Parathyroid adenoma (tissue), 2 donors: Measurements from ENCODE around the gene RNF44.

Source experiments
- H2AFZ ChIP-seq: fragments of 300-600 bp; sonication (generic); one replicate; pipeline ENCODE4 v1.7.0; 2017; ENCODE audit warnings: antibody characterized with exemption, mild to moderate bottlenecking
- H3K27ac ChIP-seq: fragments of 300-600 bp; sonication (generic); one replicate; pipeline ENCODE4 v1.7.0; 2017
- H3K27me3 ChIP-seq: fragments of 300-600 bp; sonication (generic); one replicate; pipeline ENCODE4 v1.7.0; 2017; ENCODE audit warnings: low read length; ENCODE audit not compliant: control insufficient read depth, insufficient read depth
- H3K36me3 ChIP-seq: fragments of 300-600 bp; sonication (generic); one replicate; pipeline ENCODE4 v1.7.0; 2017; ENCODE audit warnings: low read length; ENCODE audit not compliant: control insufficient read depth, insufficient read depth
- H3K4me1 ChIP-seq: fragments of 300-600 bp; sonication (generic); one replicate; pipeline ENCODE4 v1.7.0; 2017; ENCODE audit warnings: control low read depth
- H3K4me2 ChIP-seq: fragments of 300-600 bp; sonication (generic); one replicate; pipeline ENCODE4 v1.7.0; 2017; ENCODE audit warnings: low read length
- H3K4me3 ChIP-seq: fragments of 300-600 bp; sonication (generic); one replicate; pipeline ENCODE4 v1.7.0; 2017; ENCODE audit warnings: low read depth, low read length
- H3K79me2 ChIP-seq: fragments of 300-600 bp; sonication (generic); one replicate; pipeline ENCODE4 v1.7.0; 2017; ENCODE audit warnings: control low read depth
- H3K9ac ChIP-seq: fragments of 300-600 bp; sonication (generic); one replicate; pipeline ENCODE4 v1.7.0; 2017; ENCODE audit warnings: mild to moderate bottlenecking
- H3K9me3 ChIP-seq: fragments of 300-600 bp; sonication (generic); one replicate; pipeline ENCODE4 v1.7.0; 2017; ENCODE audit warnings: low read length; ENCODE audit not compliant: control insufficient read depth
- TF ChIP-seq, protein P1 (sequence below): fragments of 300-600 bp; sonication (generic); IDR thresholded peaks from one replicate; pipeline ENCODE4 v1.7.0; 2017; ENCODE audit warnings: antibody characterized with exemption, mild to moderate bottlenecking
- donor health status: primary hyperparathyroidism.

The RNF44 gene

DNA sequence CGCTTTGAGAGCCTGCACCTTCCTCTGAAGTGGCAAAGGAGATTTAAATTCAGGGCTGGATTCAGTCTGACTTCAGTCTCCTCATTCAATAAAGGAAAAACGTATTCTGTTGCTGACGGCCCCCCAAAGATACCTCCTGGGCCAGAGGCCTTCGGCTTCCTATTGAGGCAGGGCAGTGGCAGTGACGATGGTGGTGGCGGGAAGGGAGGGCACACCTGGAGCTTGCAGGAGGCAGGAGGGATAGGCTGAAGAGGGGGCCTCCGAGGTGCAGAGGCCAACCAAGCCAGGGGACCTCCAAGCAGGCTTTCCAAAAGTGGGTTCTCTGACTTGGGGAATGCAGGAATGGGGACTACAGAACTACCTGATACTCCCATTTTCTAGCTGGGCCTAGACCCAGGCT is 15.9 kb downstream of the RNF44 start:
- TF ChIP-seq, protein P1, sequence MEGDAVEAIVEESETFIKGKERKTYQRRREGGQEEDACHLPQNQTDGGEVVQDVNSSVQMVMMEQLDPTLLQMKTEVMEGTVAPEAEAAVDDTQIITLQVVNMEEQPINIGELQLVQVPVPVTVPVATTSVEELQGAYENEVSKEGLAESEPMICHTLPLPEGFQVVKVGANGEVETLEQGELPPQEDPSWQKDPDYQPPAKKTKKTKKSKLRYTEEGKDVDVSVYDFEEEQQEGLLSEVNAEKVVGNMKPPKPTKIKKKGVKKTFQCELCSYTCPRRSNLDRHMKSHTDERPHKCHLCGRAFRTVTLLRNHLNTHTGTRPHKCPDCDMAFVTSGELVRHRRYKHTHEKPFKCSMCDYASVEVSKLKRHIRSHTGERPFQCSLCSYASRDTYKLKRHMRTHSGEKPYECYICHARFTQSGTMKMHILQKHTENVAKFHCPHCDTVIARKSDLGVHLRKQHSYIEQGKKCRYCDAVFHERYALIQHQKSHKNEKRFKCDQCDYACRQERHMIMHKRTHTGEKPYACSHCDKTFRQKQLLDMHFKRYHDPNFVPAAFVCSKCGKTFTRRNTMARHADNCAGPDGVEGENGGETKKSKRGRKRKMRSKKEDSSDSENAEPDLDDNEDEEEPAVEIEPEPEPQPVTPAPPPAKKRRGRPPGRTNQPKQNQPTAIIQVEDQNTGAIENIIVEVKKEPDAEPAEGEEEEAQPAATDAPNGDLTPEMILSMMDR: no peak
- no peaks in the 10 kb centered on the region for H3K36me3 ChIP-seq
- no peak overlapping the region for H2AFZ ChIP-seq
- H3K4me2 ChIP-seq: no peak overlapping the region
- no peaks in the 10 kb centered on the region for H3K27me3 ChIP-seq
- no peaks in the 10 kb centered on the region for H3K79me2 ChIP-seq
- H3K9me3 ChIP-seq: no peaks in the 10 kb centered on the region
- H3K4me3 ChIP-seq: no peak overlapping the region
- no peak overlapping the region for H3K27ac ChIP-seq
- no peak overlapping the region for H3K9ac ChIP-seq
- H3K4me1 ChIP-seq: no peaks in the 10 kb centered on the region

DNA sequence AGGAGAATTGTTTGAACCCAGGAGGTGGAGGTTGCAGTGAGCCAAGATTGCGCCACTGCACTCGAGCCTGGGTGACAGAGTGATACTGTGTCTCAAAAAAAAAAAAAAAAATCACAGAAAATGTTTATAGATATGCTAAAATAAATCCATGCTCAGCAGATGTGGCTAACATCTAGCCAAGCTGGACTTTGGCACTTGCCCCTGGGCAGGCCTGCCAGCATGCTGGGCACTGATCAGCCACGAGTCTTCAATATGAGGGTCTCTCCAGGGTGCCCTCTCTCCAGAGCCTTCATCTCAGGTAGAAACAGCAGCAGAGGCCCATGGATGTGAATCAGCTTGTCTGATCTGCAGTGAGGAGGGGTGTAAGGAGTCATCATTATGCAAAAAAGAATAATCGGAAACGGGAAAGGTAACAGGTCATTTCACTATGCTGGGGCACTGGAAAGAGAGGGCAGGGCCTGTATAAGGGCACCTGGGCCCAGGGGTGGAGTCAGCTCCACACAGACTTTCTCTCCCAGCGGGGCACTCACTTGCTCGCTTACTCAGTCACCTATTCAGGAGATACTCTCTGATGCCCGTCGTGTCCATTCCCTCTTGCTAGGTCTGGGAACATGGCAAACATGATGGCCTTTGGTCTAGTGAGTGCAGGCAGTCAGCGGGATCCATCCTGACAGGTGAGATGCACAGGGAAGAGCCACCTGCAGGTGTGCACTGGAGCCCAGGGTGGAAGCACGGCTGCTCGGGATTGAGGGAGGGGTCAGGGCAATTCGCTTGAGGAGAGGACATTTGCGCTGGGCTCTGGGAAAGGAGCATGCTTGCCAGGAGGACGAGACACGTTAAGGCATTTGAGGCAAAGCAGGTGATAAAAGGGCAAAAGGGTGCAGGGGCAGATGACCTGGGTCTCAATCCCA is 17.1 kb downstream of the RNF44 start:
- Histone ChIP-seq H2AFZ (no peak overlapping the region), H3K4me2 (no peak overlapping the region), H3K79me2 (no peaks in the 10 kb centered on the region), H3K9ac (no peak overlapping the region), H3K9me3 (no peaks in the 10 kb centered on the region), H3K36me3 (no peaks in the 10 kb centered on the region), H3K4me1 (no peaks in the 10 kb centered on the region), H3K27ac (no peak overlapping the region), H3K4me3 (no peak overlapping the region), H3K27me3 (no peaks in the 10 kb centered on the region)
- TF ChIP-seq, protein P1: no peak

DNA sequence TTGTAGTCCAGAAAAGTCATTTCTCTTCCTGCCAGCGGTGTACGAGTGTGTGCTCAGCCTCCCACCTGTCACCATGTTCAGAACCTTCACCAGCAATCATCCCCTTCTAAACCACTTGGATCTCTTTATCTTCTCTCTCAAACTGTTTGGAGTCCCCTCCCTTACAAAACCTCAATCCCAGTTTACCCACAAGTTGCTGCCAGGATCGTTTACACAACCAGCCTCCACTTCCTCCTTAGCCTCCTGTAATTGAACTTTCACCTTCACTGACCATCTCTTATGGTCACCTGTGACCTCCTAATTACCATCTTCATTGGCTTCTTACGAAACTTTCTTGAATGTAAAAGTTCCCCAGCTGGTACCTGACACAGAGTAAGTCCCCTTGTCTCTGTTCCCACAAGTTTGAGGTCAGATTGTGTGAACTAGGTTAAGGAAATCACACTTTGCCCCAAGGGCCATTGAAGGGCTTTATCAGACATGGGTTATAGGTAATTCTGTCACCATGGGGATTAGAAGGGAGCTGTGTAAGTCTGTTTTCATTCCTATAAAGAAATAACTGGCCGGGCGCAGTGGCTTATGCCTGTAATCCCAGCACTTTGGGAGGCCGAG is 20.0 kb downstream of the RNF44 start:
- Histone ChIP-seq H3K4me3 (no peak overlapping the region), H3K27me3 (no peaks in the 10 kb centered on the region), H3K79me2 (no peaks in the 10 kb centered on the region), H3K9ac (no peak overlapping the region), H3K4me2 (no peak overlapping the region), H3K36me3 (no peaks in the 10 kb centered on the region), H2AFZ (no peak overlapping the region), H3K9me3 (no peaks in the 10 kb centered on the region), H3K4me1 (no peaks in the 10 kb centered on the region), H3K27ac (no peak overlapping the region)
- TF ChIP-seq, protein P1: no peak

DNA sequence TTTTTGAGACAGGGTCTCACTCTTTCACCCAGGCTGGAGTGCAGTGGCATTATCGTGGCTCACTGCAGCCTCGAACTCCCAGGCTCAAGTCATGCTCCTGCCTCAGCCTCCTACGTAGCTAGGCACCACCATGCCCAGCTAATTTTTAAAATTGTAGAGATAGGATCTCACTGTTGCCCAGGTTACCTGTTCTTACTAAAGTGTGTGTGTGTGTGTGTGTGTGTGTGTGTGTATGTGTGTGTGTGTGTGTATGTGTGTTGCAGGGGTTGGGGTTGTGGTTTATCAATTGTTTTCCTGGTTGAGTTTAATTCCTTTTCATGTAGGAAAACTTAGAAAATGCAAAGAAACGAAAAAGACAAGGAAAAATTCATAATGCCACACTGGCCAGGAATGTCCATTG is 21.8 kb downstream of the RNF44 start:
- Histone ChIP-seq H3K36me3 (no peaks in the 10 kb centered on the region), H3K27ac (no peak overlapping the region), H3K4me2 (no peak overlapping the region), H3K27me3 (no peaks in the 10 kb centered on the region), H3K9me3 (no peaks in the 10 kb centered on the region), H3K4me3 (no peak overlapping the region), H2AFZ (no peak overlapping the region), H3K79me2 (no peaks in the 10 kb centered on the region), H3K9ac (no peak overlapping the region), H3K4me1 (no peaks in the 10 kb centered on the region)
- TF ChIP-seq, protein P1: no peak
